PC-9 (cell line): ENCODE measurements around the gene COLGALT1. TPM values are rescaled to one million over a fixed set of nuclear protein-coding genes. Genes with fewer than 3 reads are reported as not detected.
A peak's percentile ranks its signal among the peaks of the same experiment; 100 is the strongest.

Experiments
- BruUV-seq: library from RNA; stranded (reverse); fragments of 400-500 nt; replicated peaks from 2 replicates; lab custom pipeline; 2021; lab: Mats Ljungman, UMichigan
- CTCF ChIA-PET: fragments of 300-600 bp; sonication (Branson Sonifier 250); formaldehyde crosslinking; loops from one replicate; lab custom pipeline; 2022; ENCODE audit warnings: antibody characterized with exemption; lab: Charles Lee
- POLR2A ChIA-PET: fragments of 300-600 bp; sonication (Branson Sonifier 250); formaldehyde crosslinking; loops from one replicate; lab custom pipeline; 2022; ENCODE audit warnings: antibody characterized with exemption; ENCODE audit not compliant: unreplicated experiment; lab: Charles Lee
- DNase-seq, 2 experiments: peaks; one replicate each; pipeline versions ENCODE4 v3.0.0 to v3.0.0-alpha.2; 2015 to 2022; ENCODE audit warnings: mixed read lengths in 1 of 2
- H2AFZ ChIP-seq: fragments of 200-600 bp; sonication (generic); 2 replicates; pipeline ENCODE4 v1.8.1; 2017; ENCODE audit warnings: antibody characterized with exemption
- H3F3A ChIP-seq: fragments of 200-600 bp; sonication (generic); 2 replicates; pipeline ENCODE4 v1.8.1; 2017; ENCODE audit warnings: antibody characterized with exemption, mild to moderate bottlenecking, low read depth; ENCODE audit not compliant: insufficient read depth
- H3K27ac ChIP-seq: fragments of 200-600 bp; sonication (generic); 2 replicates; pipeline ENCODE4 v1.6.1; 2016; ENCODE audit warnings: mixed run types
- H3K27me3 ChIP-seq: fragments of 200-600 bp; sonication (generic); 2 replicates; pipeline ENCODE4 v1.6.1; 2016; ENCODE audit warnings: low read depth, mixed run types; ENCODE audit not compliant: insufficient read depth
- H3K36me3 ChIP-seq: fragments of 200-600 bp; sonication (generic); 2 replicates; pipeline ENCODE4 v1.6.1; 2016; ENCODE audit warnings: low read depth, mixed run types
- H3K4me1 ChIP-seq: fragments of 200-600 bp; sonication (generic); replicated peaks from 2 replicates; pipeline ENCODE4 v1.6.1; 2016; ENCODE audit warnings: mixed run types; ENCODE audit not compliant: insufficient read depth
- H3K4me2 ChIP-seq: fragments of 200-600 bp; sonication (generic); 2 replicates; pipeline ENCODE4 v1.6.1; 2017; ENCODE audit warnings: mixed run types
- H3K4me3 ChIP-seq: fragments of 200-600 bp; sonication (generic); 2 replicates; pipeline ENCODE4 v1.6.1; 2016; ENCODE audit warnings: mixed run types
- H3K79me2 ChIP-seq: fragments of 200-600 bp; sonication (generic); 2 replicates; pipeline ENCODE4 v1.6.1; 2017; ENCODE audit warnings: low read depth, mixed run types
- H3K9me2 ChIP-seq: fragments of 200-600 bp; sonication (generic); 2 replicates; pipeline ENCODE4 v1.8.1; 2017; ENCODE audit warnings: mild to moderate bottlenecking; ENCODE audit not compliant: insufficient read depth
- H3K9me3 ChIP-seq: fragments of 200-600 bp; sonication (generic); 2 replicates; pipeline ENCODE4 v1.8.1; 2016; ENCODE audit warnings: low read depth; ENCODE audit not compliant: insufficient read depth
- H4K20me1 ChIP-seq: fragments of 200-600 bp; sonication (generic); 2 replicates; pipeline ENCODE4 v1.8.1; 2017; ENCODE audit not compliant: insufficient read depth
- EZH2 ChIP-seq: fragments of 200-600 bp; sonication (generic); IDR thresholded peaks from 2 replicates; pipeline ENCODE4 v1.8.0; 2017; ENCODE audit warnings: antibody characterized with exemption, low read depth
- intact Hi-C: fragments of 100-400 bp; cut with micrococcal nuclease; formaldehyde crosslinking; loops from one replicate; pipeline ENCODE4 v1.10.0; 2022; ENCODE audit not compliant: unreplicated experiment
- total RNA-seq: library from RNA; stranded (reverse); gene quantifications from 2 replicates; pipeline ENCODE4 v1.2.3, GENCODE V29; 2021
- TF ChIP-seq, protein P1 (sequence below): fragments of 200-600 bp; sonication (generic); conservative IDR thresholded peaks from 2 replicates; pipeline ENCODE4 v1.6.1; 2017; ENCODE audit warnings: mixed run types, antibody characterized with exemption, mild to moderate bottlenecking, moderate library complexity

COLGALT1 gene
- total RNA-seq, 1 experiment from 2014 or later: 88.8 TPM

DNA sequence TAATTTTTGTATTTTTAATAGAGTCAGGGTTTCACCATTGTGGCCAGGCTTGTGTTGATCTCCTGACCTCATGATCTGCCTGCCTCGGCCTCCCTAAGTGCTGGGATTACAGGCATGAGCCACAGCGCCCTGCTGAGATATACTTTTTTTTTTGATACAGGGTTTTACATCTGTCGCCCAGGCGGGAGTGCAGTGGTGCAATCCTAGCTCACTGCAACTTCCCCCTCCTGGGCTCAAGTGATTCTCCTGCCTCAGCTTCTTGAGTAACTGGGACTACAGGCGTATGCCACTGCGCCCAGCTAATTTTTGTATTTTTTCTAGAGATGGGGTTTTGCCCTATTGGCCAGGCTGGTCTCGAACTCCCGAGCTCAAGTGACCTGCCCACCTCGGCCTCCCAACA, 2.0 kb downstream of the COLGALT1 start:
- DNase-seq: no peak
- Histone ChIP-seq H3F3A (peaks cover 15% of the 10 kb centered on the region; the same call in 1 of the 2 replicates), H2AFZ (no peak overlapping the region), H3K4me2 (no peak overlapping the region), H3K4me1 (peaks cover 7% of the 10 kb centered on the region), H3K36me3 (no peaks in the 10 kb centered on the region), H3K9me3 (no peaks in the 10 kb centered on the region), H3K4me3 (no peak overlapping the region), H4K20me1 (0 out of 2 replicates have a peak, but pooled peaks cover 5% of the 10 kb centered on the region), H3K9me2 (no peaks in the 10 kb centered on the region), H3K27me3 (no peaks in the 10 kb centered on the region), H3K79me2 (peaks cover 24% of the 10 kb centered on the region), H3K27ac (no peak overlapping the region)
- BruUV-seq: no TSS peak
- ChIA-PET CTCF (interaction anchor here (0.6 kb wide), 1 partner anchor 210 kb away, joined by 3 read pairs; no protein-coding TSS in a partner anchor), POLR2A (interaction anchor here (0.6 kb wide), 1 partner anchor 293 kb away, joined by 6 read pairs; no protein-coding TSS in a partner anchor)
- TF ChIP-seq, protein P1, sequence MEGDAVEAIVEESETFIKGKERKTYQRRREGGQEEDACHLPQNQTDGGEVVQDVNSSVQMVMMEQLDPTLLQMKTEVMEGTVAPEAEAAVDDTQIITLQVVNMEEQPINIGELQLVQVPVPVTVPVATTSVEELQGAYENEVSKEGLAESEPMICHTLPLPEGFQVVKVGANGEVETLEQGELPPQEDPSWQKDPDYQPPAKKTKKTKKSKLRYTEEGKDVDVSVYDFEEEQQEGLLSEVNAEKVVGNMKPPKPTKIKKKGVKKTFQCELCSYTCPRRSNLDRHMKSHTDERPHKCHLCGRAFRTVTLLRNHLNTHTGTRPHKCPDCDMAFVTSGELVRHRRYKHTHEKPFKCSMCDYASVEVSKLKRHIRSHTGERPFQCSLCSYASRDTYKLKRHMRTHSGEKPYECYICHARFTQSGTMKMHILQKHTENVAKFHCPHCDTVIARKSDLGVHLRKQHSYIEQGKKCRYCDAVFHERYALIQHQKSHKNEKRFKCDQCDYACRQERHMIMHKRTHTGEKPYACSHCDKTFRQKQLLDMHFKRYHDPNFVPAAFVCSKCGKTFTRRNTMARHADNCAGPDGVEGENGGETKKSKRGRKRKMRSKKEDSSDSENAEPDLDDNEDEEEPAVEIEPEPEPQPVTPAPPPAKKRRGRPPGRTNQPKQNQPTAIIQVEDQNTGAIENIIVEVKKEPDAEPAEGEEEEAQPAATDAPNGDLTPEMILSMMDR: no peak
- no peak for TF ChIP-seq EZH2
- intact Hi-C loops: loop anchor here (5.0 to 10.0 kb wide), 2 partner anchors 45 to 83 kb away; partner anchors contain the start of genes PGLS and SLC27A1

DNA sequence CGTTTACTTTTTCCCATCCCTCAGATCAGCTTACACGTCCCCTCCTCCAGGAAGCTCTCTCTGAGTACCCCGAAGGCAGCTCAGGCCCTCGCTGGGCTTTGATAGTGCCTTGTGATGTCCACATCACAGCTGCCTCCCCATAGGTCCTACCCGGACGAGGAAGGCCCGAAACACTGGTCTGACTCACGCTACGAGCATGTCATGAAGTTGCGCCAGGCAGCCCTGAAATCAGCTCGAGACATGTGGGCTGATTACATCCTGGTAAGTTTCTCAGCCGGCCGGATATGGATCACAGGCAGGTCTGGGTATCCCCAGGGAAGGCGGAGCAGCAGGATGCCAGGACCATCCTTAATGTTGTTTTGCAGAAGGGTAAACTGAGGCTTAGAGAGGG, 4.8 kb downstream of the COLGALT1 start:
- no peak overlapping the region for H3K4me3 ChIP-seq
- H3K27ac ChIP-seq: no peak overlapping the region
- no peaks in the 10 kb centered on the region for H3K9me2 ChIP-seq
- H3K27me3 ChIP-seq: no peaks in the 10 kb centered on the region
- CTCF ChIA-PET: interaction anchor here (0.6 kb wide), 1 partner anchor 1169 kb away, joined by 7 read pairs; no protein-coding TSS in a partner anchor
- H3K79me2 ChIP-seq: peaks cover 24% of the 10 kb centered on the region
- intact Hi-C loops: no loop called here
- no TSS peak for BruUV-seq
- 0 out of 2 replicates have a peak, but pooled peaks cover 5% of the 10 kb centered on the region for H4K20me1 ChIP-seq
- no peaks in the 10 kb centered on the region; the same call in 1 of the 2 replicates for H3K36me3 ChIP-seq
- no peak overlapping the region for H2AFZ ChIP-seq
- peaks cover 24% of the 10 kb centered on the region for H3F3A ChIP-seq
- no peaks in the 10 kb centered on the region for H3K9me3 ChIP-seq
- peak in 1 of 2 experiments; percentile 60 for DNase-seq
- peaks cover 17% of the 10 kb centered on the region for H3K4me1 ChIP-seq
- H3K4me2 ChIP-seq: no peak overlapping the region
- POLR2A ChIA-PET: no interaction called here
- TF ChIP-seq EZH2: no peak
- TF ChIP-seq, protein P1: no peak

- Histone ChIP-seq H4K20me1 (0 out of 2 replicates have a peak, but pooled peaks cover 2% of the 10 kb centered on the region), H3K27ac (no peak overlapping the region), H3K27me3 (no peaks in the 10 kb centered on the region), H3F3A (peaks cover 30% of the 10 kb centered on the region), H3K36me3 (no peaks in the 10 kb centered on the region; the same call in 1 of the 2 replicates), H3K4me2 (no peak overlapping the region), H2AFZ (no peak overlapping the region), H3K9me2 (no peaks in the 10 kb centered on the region), H3K9me3 (no peaks in the 10 kb centered on the region), H3K4me3 (no peak overlapping the region), H3K4me1 (peaks cover 26% of the 10 kb centered on the region), H3K79me2 (peaks cover 14% of the 10 kb centered on the region)
- CTCF ChIA-PET: no interaction called here
- no peak for DNase-seq
- POLR2A ChIA-PET: no interaction called here
- TF ChIP-seq, protein P1: no peak
- TF ChIP-seq EZH2: no peak
- no TSS peak for BruUV-seq
- intact Hi-C loops: no loop called here
Measured at GRCh38 chr19:17562097-17562496, 6.6 kb downstream of the COLGALT1 start.
